ENCODE results near the gene DNAJC17. TPM values are rescaled to one million over a fixed set of nuclear protein-coding genes. Genes with fewer than 3 reads are reported as not detected.

The DNAJC17 gene
- total RNA-seq, 3 donors from 2014 or later (not counting 1 experiment from before 2014, with no cell fraction given) = 36.2 to 64.9 (median 50.0) TPM

DNA sequence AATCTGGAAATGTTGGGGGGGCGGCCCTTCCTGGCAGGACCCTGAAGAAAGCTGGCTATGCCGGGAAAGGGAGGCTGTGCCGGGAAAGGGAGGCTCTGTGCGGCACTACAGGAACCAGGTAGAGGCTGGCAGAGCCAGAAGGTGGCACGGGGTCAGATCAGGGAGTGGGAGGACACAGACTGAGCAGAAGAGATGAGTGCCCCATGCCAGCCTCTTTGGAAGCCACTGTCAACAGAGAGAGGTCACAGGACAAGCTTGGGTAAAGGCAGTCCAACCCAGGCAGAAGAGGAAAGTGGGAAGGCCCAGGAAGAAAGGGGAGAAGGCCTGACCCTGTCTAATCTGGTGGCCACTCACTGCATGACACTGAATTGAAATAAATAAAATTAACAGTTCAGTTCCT, 36.0 kb downstream of the DNAJC17 start:
- Mint-ChIP-seq H3K36me3 (peaks cover 6% of the 10 kb centered on the region), H3K27me3 (ENCODE audit: low read depth in 2 of 2) (no peaks in the 10 kb centered on the region), H3K9me3 (no peaks in the 10 kb centered on the region), H3K4me1 (peaks cover 33 to 43% of the 10 kb centered on the region in 2 donors), H3K4me3 (no peak overlapping the region), H3K27ac (peak overlapping the region in 1 of 2 donors; percentile 96)
- Histone ChIP-seq H3K9me3 (ENCODE audit: control insufficient read depth, insufficient read depth, low read length) (no peaks in the 10 kb centered on the region), H3K36me3 (ENCODE audit: control insufficient read depth, insufficient read depth, low read length) (peaks cover 47% of the 10 kb centered on the region), H3K27me3 (ENCODE audit: control insufficient read depth, insufficient read depth, low read length) (no peaks in the 10 kb centered on the region), H3K27ac (ENCODE audit: low read length) (no peak overlapping the region), H3K4me1 (ENCODE audit: control insufficient read depth, insufficient read depth, low read length) (peaks cover 47% of the 10 kb centered on the region), H3K4me3 (ENCODE audit: low read length) (no peak overlapping the region)
- no peak for ATAC-seq
- no peak for DNase-seq
- intact Hi-C loops (cut with micrococcal nuclease) = no loop called here
- over 99% methylated on average over 5 of the region's 5 CpGs for WGBS (ENCODE audit: insufficient coverage)
- TF ChIP-seq, protein P1, sequence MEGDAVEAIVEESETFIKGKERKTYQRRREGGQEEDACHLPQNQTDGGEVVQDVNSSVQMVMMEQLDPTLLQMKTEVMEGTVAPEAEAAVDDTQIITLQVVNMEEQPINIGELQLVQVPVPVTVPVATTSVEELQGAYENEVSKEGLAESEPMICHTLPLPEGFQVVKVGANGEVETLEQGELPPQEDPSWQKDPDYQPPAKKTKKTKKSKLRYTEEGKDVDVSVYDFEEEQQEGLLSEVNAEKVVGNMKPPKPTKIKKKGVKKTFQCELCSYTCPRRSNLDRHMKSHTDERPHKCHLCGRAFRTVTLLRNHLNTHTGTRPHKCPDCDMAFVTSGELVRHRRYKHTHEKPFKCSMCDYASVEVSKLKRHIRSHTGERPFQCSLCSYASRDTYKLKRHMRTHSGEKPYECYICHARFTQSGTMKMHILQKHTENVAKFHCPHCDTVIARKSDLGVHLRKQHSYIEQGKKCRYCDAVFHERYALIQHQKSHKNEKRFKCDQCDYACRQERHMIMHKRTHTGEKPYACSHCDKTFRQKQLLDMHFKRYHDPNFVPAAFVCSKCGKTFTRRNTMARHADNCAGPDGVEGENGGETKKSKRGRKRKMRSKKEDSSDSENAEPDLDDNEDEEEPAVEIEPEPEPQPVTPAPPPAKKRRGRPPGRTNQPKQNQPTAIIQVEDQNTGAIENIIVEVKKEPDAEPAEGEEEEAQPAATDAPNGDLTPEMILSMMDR (IDR thresholded peaks at IDR 0.05) = no peak

DNA sequence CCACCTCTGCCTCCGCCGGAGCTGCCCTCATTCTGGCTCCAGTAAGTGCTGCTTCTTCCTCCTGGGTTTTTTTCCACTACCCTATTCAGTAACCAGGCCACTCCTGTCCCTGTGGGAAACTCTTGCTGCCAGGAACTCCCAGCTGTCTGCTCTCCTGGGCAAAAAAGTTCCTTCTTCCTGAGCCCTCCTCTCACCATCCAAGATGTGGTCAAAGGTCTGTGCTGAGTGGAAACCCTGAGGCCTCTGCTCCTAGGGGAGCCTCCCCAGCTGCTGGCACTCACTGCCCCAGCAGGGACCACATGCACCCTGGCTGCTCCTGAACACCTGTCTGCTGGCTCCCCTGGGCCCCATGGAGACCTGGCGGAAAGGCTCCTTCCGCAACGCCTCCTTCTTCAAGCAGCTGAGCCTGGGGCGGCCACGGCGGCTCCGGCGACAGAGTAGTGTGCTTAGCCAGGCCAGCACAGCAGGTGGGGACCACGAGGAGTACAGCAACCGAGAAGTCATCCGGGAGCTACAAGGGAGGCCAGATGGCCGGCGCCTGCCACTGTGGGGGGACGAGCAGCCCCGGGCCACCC, 37.0 kb downstream of the DNAJC17 start:
- no peak for DNase-seq

DNA sequence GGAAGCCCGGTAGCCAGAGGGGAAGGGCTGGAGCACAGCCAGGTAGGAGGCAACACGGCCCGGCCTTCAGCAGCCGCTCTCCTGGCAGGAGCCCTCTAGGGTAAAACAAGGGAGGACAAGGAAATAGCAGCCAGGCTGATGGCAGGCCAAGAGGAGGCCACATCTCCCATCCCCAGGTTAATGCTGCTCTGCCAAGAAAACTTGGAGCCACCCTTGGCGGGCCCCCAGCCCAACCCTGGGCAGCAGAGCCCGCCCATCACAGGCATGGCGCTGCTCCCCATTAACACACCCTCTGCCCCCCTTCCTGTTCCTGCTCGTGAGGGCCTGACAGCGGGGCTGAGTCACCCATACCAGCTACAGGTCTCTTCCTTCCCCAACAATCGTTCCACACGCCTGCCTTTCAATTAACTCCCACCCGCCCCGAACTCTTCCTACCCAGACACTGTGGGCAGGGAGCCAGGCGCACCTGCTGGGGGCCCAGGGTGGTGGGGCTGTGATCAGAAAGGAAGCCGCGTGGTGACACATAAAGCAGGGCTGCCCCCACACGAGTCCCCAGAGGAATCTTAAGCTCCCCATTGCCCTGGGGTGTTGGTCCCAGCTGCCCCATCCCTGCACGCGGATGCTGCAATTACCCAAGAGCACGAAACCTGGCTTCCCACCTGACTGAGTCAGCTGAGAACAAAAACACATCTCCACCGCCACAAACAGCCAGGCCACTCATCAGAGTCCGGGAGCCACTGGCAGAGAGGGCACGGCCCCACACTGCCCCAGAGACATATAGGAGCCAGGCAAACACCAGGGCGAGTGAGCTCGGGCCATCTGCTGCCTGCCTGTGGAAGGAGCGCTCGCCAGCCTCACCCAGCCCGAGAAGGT, 37.8 kb downstream of the DNAJC17 start, which contains the start of gene C15orf62:
Gene C15orf62 (plus strand): TSS at position 707 of the 873 bp plus-strand sequence. CDS start 516 bp downstream, outside the sequence.
- TF ChIP-seq, protein P1 (IDR thresholded peaks at IDR 0.05) = no peak
- peak within 1 kb of the TSS; percentile 77 for H3K4me3 Mint-ChIP-seq
- intact Hi-C loops (cut with micrococcal nuclease) = no loop called here
- peak within 1 kb of the TSS; percentile 86 to 96 for H3K27ac Mint-ChIP-seq
- no peaks in the 10 kb centered on the region for H3K9me3 Mint-ChIP-seq
- H3K36me3 ChIP-seq (ENCODE audit: control insufficient read depth, insufficient read depth, low read length) = peaks cover 30% of the 10 kb centered on the region
- H3K27me3 ChIP-seq (ENCODE audit: control insufficient read depth, insufficient read depth, low read length) = no peaks in the 10 kb centered on the region
- WGBS (ENCODE audit: insufficient coverage) = 25% methylated on average over 28 of the region's 28 CpGs
- H3K4me3 ChIP-seq (ENCODE audit: low read length) = no peak within 1 kb of the TSS
- no peaks in the 10 kb centered on the region for H3K9me3 ChIP-seq (ENCODE audit: control insufficient read depth, insufficient read depth, low read length)
- peaks cover 53% of the 10 kb centered on the region for H3K4me1 ChIP-seq (ENCODE audit: control insufficient read depth, insufficient read depth, low read length)
- DNase-seq (peak; percentile 57 to 61), ATAC-seq (peak; percentile 58 to 79 (median 64))
- H3K4me1 Mint-ChIP-seq = peaks cover 42 to 52% of the 10 kb centered on the region in 2 donors
- peak within 1 kb of the TSS; percentile 60 for H3K27ac ChIP-seq (ENCODE audit: low read length)
- H3K27me3 Mint-ChIP-seq (ENCODE audit: low read depth in 2 of 2) = no peaks in the 10 kb centered on the region
- peaks cover 2% of the 10 kb centered on the region for H3K36me3 Mint-ChIP-seq

More for the DNA sequence above, 37.0 kb downstream of the DNAJC17 start:
- no peak for ATAC-seq
- Mint-ChIP-seq H3K27me3 (ENCODE audit: low read depth in 2 of 2) (no peaks in the 10 kb centered on the region), H3K4me1 (peaks cover 37 to 48% of the 10 kb centered on the region in 2 donors), H3K9me3 (no peaks in the 10 kb centered on the region), H3K27ac (peak overlapping the region; percentile 86 to 96), H3K36me3 (peaks cover 6% of the 10 kb centered on the region), H3K4me3 (peak overlapping the region; percentile 77)
- WGBS (ENCODE audit: insufficient coverage) = 72% methylated on average over 17 of the region's 17 CpGs
- Histone ChIP-seq H3K4me3 (ENCODE audit: low read length) (no peak overlapping the region), H3K27me3 (ENCODE audit: control insufficient read depth, insufficient read depth, low read length) (no peaks in the 10 kb centered on the region), H3K36me3 (ENCODE audit: control insufficient read depth, insufficient read depth, low read length) (peaks cover 37% of the 10 kb centered on the region), H3K4me1 (ENCODE audit: control insufficient read depth, insufficient read depth, low read length) (peaks cover 47% of the 10 kb centered on the region), H3K9me3 (ENCODE audit: control insufficient read depth, insufficient read depth, low read length) (no peaks in the 10 kb centered on the region), H3K27ac (ENCODE audit: low read length) (peak overlapping the region; percentile 60)
- intact Hi-C loops (cut with micrococcal nuclease) = no loop called here
- TF ChIP-seq, protein P1 (IDR thresholded peaks at IDR 0.05) = no peak

Data from natural killer cell (primary cell).